ENCODE results near the gene NR1I3.
"Not testable (repeated sequence)": the region's sequence is repeated elsewhere in the genome, so short reads cannot be mapped to it uniquely, and the experiment has no call there.

DNA sequence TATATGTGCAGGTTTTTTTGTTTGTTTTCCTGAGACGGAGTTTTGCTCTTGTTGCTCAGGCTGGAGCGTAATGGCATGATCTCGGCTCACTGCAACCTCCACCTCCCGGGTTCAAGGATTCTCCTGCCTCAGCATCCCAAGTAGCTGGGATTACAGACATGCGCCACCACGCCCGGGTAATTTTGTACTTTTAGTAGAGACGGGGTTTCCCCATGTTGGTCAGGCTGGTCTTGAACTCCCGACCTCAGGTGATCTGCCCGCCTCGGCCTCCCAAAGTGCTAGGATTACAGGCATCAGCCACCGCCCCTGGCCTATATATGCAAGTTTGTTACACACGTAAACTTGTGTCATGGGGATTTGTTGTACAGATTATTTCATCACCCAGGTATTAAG lies 13.3 kb downstream of the NR1I3 start:
- TF ChIP-seq EZH2 (IDR thresholded peaks at IDR 0.05; ENCODE audit: borderline replicate concordance, insufficient read depth, low read depth, low read length, poor library complexity, severe bottlenecking); CTCF (IDR thresholded peaks at IDR 0.05): not testable (repeated sequence)
